ENCODE results near the gene METTL1. TPM values are rescaled to one million over a fixed set of nuclear protein-coding genes. Genes with fewer than 3 reads are reported as not detected.

METTL1 gene
- total and polyA plus RNA-seq, 2 experiments from 2014 or later: 18.9 to 39.5 TPM

GRCh38 chr12:57720606-57721595, 51.0 kb downstream of the METTL1 start:
- Histone ChIP-seq H3K27me3 (ENCODE audit: insufficient read depth) (peaks cover 29% of the 10 kb centered on the region), H3K4me2 (no peak overlapping the region), H2AFZ (no peak overlapping the region), H3K4me3 (no peak overlapping the region), H4K20me1 (replicated peaks; ENCODE audit: insufficient read depth) (no peaks in the 10 kb centered on the region), H3K27ac (ENCODE audit: low read depth) (no peak overlapping the region), H3K4me1 (ENCODE audit: insufficient read depth) (no peaks in the 10 kb centered on the region), H3K9me2 (ENCODE audit: insufficient read depth) (no peaks in the 10 kb centered on the region), H3F3A (replicated peaks; ENCODE audit: low read depth) (no peaks in the 10 kb centered on the region), H3K79me2 (replicated peaks; ENCODE audit: insufficient read depth) (no peaks in the 10 kb centered on the region), H3K36me3 (ENCODE audit: insufficient read depth) (peaks cover 6% of the 10 kb centered on the region; the same call in 1 of the 2 replicates)
- ATAC-seq: no peak
- H3K9me3 Mint-ChIP-seq: no peaks in the 10 kb centered on the region
- peaks cover 15% of the 10 kb centered on the region for H3K36me3 Mint-ChIP-seq (ENCODE audit: low read depth)
- no peak overlapping the region for H3K4me3 Mint-ChIP-seq
- DNase-seq (ENCODE audit: low spot score): no peak
- H3K4me1 Mint-ChIP-seq: peaks cover 7% of the 10 kb centered on the region
- H3K27me3 Mint-ChIP-seq (ENCODE audit: insufficient read depth, low read depth, poor library complexity): peaks cover 30% of the 10 kb centered on the region
- TF ChIP-seq ZNF114 (CRISPR knock-in tag; IDR thresholded peaks at IDR 0.05) (no peak), EZH2phosphoT487 (IDR thresholded peaks at IDR 0.05; ENCODE audit: unreplicated experiment) (no peak)
- no peak overlapping the region for H3K27ac Mint-ChIP-seq

DNA sequence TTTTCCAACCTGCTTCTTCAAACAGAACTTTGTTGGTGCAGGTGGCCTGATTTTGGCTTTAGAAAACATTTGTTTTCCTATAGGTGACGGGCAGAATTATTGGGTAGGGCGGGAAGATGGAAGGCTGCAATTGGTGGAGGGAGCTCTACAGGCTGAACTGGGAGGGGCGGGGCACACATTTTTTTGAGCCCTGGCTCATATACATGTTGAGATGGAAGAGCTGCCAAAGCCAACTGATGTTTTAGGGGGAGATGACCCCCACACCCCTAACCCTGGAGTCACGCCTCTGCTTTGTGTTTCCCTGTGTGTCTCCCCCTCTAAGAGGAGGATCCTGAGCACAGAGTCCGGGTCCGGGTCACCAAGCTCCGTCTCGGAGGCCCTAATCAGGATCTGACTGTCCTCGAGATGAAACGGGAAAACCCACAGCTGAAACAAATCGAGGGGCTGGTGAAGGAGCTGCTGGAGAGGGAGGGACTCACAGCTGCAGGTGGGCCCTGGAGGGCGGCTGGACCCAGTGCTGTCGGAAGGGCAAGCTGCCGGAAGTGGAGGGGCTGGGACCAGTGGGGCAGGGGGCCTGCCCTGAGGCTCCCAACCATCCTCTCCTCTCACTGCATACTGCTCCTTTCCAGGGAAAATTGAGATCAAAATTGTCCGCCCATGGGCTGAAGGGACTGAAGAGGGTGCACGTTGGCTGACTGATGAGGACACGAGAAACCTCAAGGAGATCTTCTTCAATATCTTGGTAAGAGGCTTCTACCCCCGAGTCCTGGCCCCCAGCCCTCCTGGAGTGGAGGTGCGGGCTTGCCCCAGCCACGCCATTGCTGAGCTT, 51.9 kb downstream of the METTL1 start:
- H3K36me3 ChIP-seq (ENCODE audit: insufficient read depth): peaks cover 6% of the 10 kb centered on the region; the same call in 1 of the 2 replicates
- peaks cover 22% of the 10 kb centered on the region for H3K27me3 ChIP-seq (ENCODE audit: insufficient read depth)
- Mint-ChIP-seq H3K4me1 (peaks cover 6% of the 10 kb centered on the region), H3K9me3 (no peaks in the 10 kb centered on the region), H3K36me3 (ENCODE audit: low read depth) (peaks cover 15% of the 10 kb centered on the region), H3K27ac (no peak overlapping the region), H3K27me3 (ENCODE audit: insufficient read depth, low read depth, poor library complexity) (peaks cover 23% of the 10 kb centered on the region), H3K4me3 (no peak overlapping the region)
- H2AFZ ChIP-seq: no peak overlapping the region
- H4K20me1 ChIP-seq (replicated peaks; ENCODE audit: insufficient read depth): no peaks in the 10 kb centered on the region
- no peak for ATAC-seq
- H3F3A ChIP-seq (replicated peaks; ENCODE audit: low read depth): no peaks in the 10 kb centered on the region
- H3K4me3 ChIP-seq: no peak overlapping the region
- no peaks in the 10 kb centered on the region for H3K4me1 ChIP-seq (ENCODE audit: insufficient read depth)
- no peak for DNase-seq (ENCODE audit: low spot score)
- no peak overlapping the region for H3K27ac ChIP-seq (ENCODE audit: low read depth)
- no peak overlapping the region for H3K4me2 ChIP-seq
- no peaks in the 10 kb centered on the region for H3K79me2 ChIP-seq (replicated peaks; ENCODE audit: insufficient read depth)
- H3K9me2 ChIP-seq (ENCODE audit: insufficient read depth): no peaks in the 10 kb centered on the region
- TF ChIP-seq ETS1 (IDR thresholded peaks at IDR 0.05) (no peak), ZNF114 (CRISPR knock-in tag; IDR thresholded peaks at IDR 0.05) (no peak), CTCF (conservative IDR thresholded peaks at IDR 0.05; ENCODE audit: low read depth in 2 of 2) (no peak), REST (IDR thresholded peaks at IDR 0.05; ENCODE audit: unreplicated experiment) (no peak), ZNF331 (CRISPR knock-in tag; IDR thresholded peaks at IDR 0.05; ENCODE audit: low read depth) (no peak), CREB1 (CRISPR knock-in tag; IDR thresholded peaks at IDR 0.05; ENCODE audit: low read depth) (no peak), EZH2phosphoT487 (IDR thresholded peaks at IDR 0.05; ENCODE audit: unreplicated experiment) (no peak), NANOG (IDR thresholded peaks at IDR 0.05; ENCODE audit: borderline replicate concordance) (no peak), STAT1 (IDR thresholded peaks at IDR 0.05; ENCODE audit: unreplicated experiment) (no peak), JUNB (IDR thresholded peaks at IDR 0.05; ENCODE audit: unreplicated experiment) (no peak)
